HepG2 (cell line): ENCODE measurements around the gene MINDY2. TPM values are rescaled to one million over a fixed set of nuclear protein-coding genes. Genes with fewer than 3 reads are reported as not detected.

Experiments
- ATAC-seq: fragments of 200-7000 bp; cut with Tn5 transposase; 3 replicates; pipeline ENCODE4 v1.9.1; 2020; ENCODE audit warnings: mild to moderate bottlenecking, moderate library complexity
- BruUV-seq: library from RNA; stranded (reverse); fragments of 400-500 nt; replicated peaks from 2 replicates; lab custom pipeline; 2021; lab: Mats Ljungman, UMichigan
- CTCF ChIA-PET: fragments of 300-600 bp; formaldehyde crosslinking; extraction: SDS; loops from one replicate; lab custom pipeline; 2021; ENCODE audit warnings: low total read pairs, inconsistent platforms, low intra/inter-chr PET ratio; lab: Yijun Ruan, JAX
- POLR2A ChIA-PET: fragments of 350-600 bp; sonication (Branson Sonifier 250); formaldehyde crosslinking; loops from one replicate; lab custom pipeline; 2020; ENCODE audit warnings: antibody characterized with exemption, inconsistent platforms; lab: Yijun Ruan, JAX
- DNase-seq: peaks from one replicate; pipeline ENCODE4 v3.0.0-alpha.2; 2015; ENCODE audit warnings: low spot score
- FAIRE-seq: peaks from 3 replicates; lab custom pipeline; 2011; peaks lifted over from hg19 to GRCh38; lab: Jason Lieb, UNC
- H2AFZ ChIP-seq: one replicate; pipeline ENCODE4 v1.6.1; 2011; ENCODE audit warnings: low read length, inconsistent platforms
- H3K27ac ChIP-seq: fragments of 300-600 bp; 3 replicates; pipeline ENCODE4 v1.8.0; 2011; ENCODE audit warnings: mixed run types, mild to moderate bottlenecking, mixed read lengths, low read length, inconsistent platforms; ENCODE audit not compliant: insufficient read depth; ENCODE audit errors: extremely low read length
- H3K27me3 ChIP-seq, 2 experiments: fragments of 200-600 bp in 1 of 2; 2 replicates in 1 of 2; 3 replicates in 1 of 2; pipeline versions ENCODE4 v1.6.0 to v1.8.0; 2011; ENCODE audit warnings: low read length in 2 of 2, mild to moderate bottlenecking in 2 of 2, moderate library complexity in 2 of 2, inconsistent platforms in 1 of 2; ENCODE audit not compliant: insufficient read depth in 2 of 2, control insufficient read depth in 1 of 2
- H3K36me3 ChIP-seq, 2 experiments: fragments of 200-600 bp in 1 of 2; replicated peaks in 1 of 2; 2 replicates in 1 of 2; 3 replicates in 1 of 2; pipeline versions ENCODE4 v1.5.1 to v1.8.0; 2011; ENCODE audit warnings: low read length in 2 of 2, inconsistent platforms in 1 of 2; ENCODE audit not compliant: insufficient read depth in 2 of 2, control insufficient read depth in 1 of 2
- H3K4me1 ChIP-seq: 2 replicates; pipeline ENCODE4 v1.5.1; 2012; ENCODE audit warnings: low read length, inconsistent platforms; ENCODE audit not compliant: insufficient read depth
- H3K4me2 ChIP-seq: 2 replicates; pipeline ENCODE4 v1.6.0; 2011; ENCODE audit warnings: low read depth, low read length, inconsistent platforms
- H3K4me3 ChIP-seq, 3 experiments: fragments of 200-600 bp in 1 of 3; sonication (generic), shearing (Covaris generic) in 1 of 3; replicated peaks in 1 of 3; 2 replicates each; pipeline ENCODE4 v1.5.1; 2011 to 2016; ENCODE audit warnings: low read length in 3 of 3, inconsistent platforms in 2 of 3, low read depth in 2 of 3, mild to moderate bottlenecking in 2 of 3, control low read depth in 1 of 3, mixed read lengths in 1 of 3; ENCODE audit not compliant: insufficient read depth in 1 of 3
- H3K79me2 ChIP-seq: one replicate; pipeline ENCODE4 v1.6.1; 2011; ENCODE audit warnings: low read length, inconsistent platforms; ENCODE audit not compliant: insufficient read depth
- H3K9ac ChIP-seq: 2 replicates; pipeline ENCODE4 v1.6.0; 2011; ENCODE audit warnings: mild to moderate bottlenecking, low read depth, low read length, inconsistent platforms; ENCODE audit not compliant: insufficient read depth
- H3K9me3 ChIP-seq: 2 replicates; pipeline ENCODE4 v1.5.1; 2012; ENCODE audit warnings: mild to moderate bottlenecking, low read length
- H4K20me1 ChIP-seq: 2 replicates; pipeline ENCODE4 v1.6.0; 2011; ENCODE audit warnings: inconsistent platforms, mild to moderate bottlenecking, low read length, moderate library complexity; ENCODE audit not compliant: insufficient read depth
- ATF5 ChIP-seq: sonication (generic); formaldehyde crosslinking; IDR thresholded peaks from 2 replicates; pipeline ENCODE4 v1.4.0; 2020; ENCODE audit warnings: mild to moderate bottlenecking, low read depth, missing genetic modification reagents
- DNMT3B ChIP-seq: conservative IDR thresholded peaks from 2 replicates; pipeline ENCODE4 v1.6.1; 2016; ENCODE audit warnings: missing biosample characterization, control low read depth
- EED ChIP-seq: sonication (generic); formaldehyde crosslinking; IDR thresholded peaks from 2 replicates; pipeline ENCODE4 v1.5.0; 2020; ENCODE audit warnings: mild to moderate bottlenecking, missing genetic modification reagents
- FOXC1 ChIP-seq: sonication (generic); formaldehyde crosslinking; IDR thresholded peaks from 2 replicates; pipeline ENCODE4 v1.8.0; 2022; ENCODE audit warnings: mild to moderate bottlenecking, missing genetic modification reagents, borderline replicate concordance
- KLF11 ChIP-seq: IDR thresholded peaks from 2 replicates; pipeline ENCODE4 v1.6.1; 2016; ENCODE audit warnings: missing compliant biosample characterization
- NR1H2 ChIP-seq: sonication (generic); formaldehyde crosslinking; IDR thresholded peaks from 2 replicates; pipeline ENCODE4 v1.8.1; 2022; ENCODE audit warnings: low read depth, missing genetic modification reagents, borderline replicate concordance
- SIN3A ChIP-seq: IDR thresholded peaks from 2 replicates; pipeline ENCODE4 v1.6.1; 2011; ENCODE audit warnings: low read depth, mild to moderate bottlenecking, control low read depth, low read length, borderline replicate concordance
- SRSF4 ChIP-seq: fragments of 200-400 bp; formaldehyde crosslinking; IDR thresholded peaks from one replicate; pipeline ENCODE4 v1.6.1; 2018; ENCODE audit warnings: mild to moderate bottlenecking, low read depth, low read length, moderate library complexity; ENCODE audit not compliant: poor library complexity, severe bottlenecking
- TAF1 ChIP-seq: sonication (generic); formaldehyde crosslinking; IDR thresholded peaks from 2 replicates; pipeline ENCODE4 v1.4.0; 2020; ENCODE audit warnings: missing genetic modification reagents
- YY1 ChIP-seq: IDR thresholded peaks from 2 replicates; pipeline ENCODE4 v1.6.1; 2011; ENCODE audit warnings: low read length, low read depth, moderate library complexity, mild to moderate bottlenecking; ENCODE audit not compliant: insufficient read depth, insufficient replicate concordance
- ZNF276 ChIP-seq: sonication (generic); formaldehyde crosslinking; IDR thresholded peaks from 2 replicates; pipeline ENCODE4 v1.4.0; 2020; ENCODE audit warnings: mild to moderate bottlenecking, low read depth, missing genetic modification reagents
- WGBS: methylation state at CpG from one replicate; pipeline ENCODE4 v1.1.6; 2017; ENCODE audit warnings: low lambda C conversion rate; 5-methylcytosine and 5-hydroxymethylcytosine counted together
- in situ Hi-C: cut with HindIII; loops from 2 replicates; pipeline ENCODE4 v1.10.0; 2017; ENCODE audit warnings: low pct_unique_long_range_greater_than_20kb; ENCODE audit not compliant: extremely low pct_ligation_motif_present
- intact Hi-C: fragments of 100-400 bp; cut with micrococcal nuclease; formaldehyde crosslinking; loops from one replicate; pipeline ENCODE4 v1.10.0; 2022; ENCODE audit not compliant: unreplicated experiment
- polyA plus RNA-seq, 8 experiments: library from polyadenylated mRNA; depleted of rRNA in 3 of 8; stranded (reverse) in 7 of 8; unstranded in 1 of 8; fragments of >200 nt; fragmentation: Illumina TruSeq in 4 of 8; extraction: Trizol in 4 of 8; gene quantifications; 2 replicates each; pipeline versions ENCODE4 v1.2.1 to v1.2.3, GENCODE V29; 2011 to 2016; ENCODE audit warnings: low read depth in 4 of 8, missing spikeins in 1 of 8, mixed read lengths in 1 of 8; ENCODE audit not compliant: insufficient read depth in 1 of 8
- total RNA-seq, 5 experiments: library from RNA; depleted of rRNA; stranded (reverse); fragments of >200 nt; fragmentation: Illumina TruSeq; extraction: Trizol; gene quantifications; 2 replicates each; pipeline ENCODE4 v1.2.3, GENCODE V29; 2016; ENCODE audit warnings: low read depth in 1 of 5
- TF ChIP-seq, protein P1 (sequence below): sonication (generic); formaldehyde crosslinking; IDR thresholded peaks from 2 replicates; pipeline ENCODE4 v1.5.0; 2020; ENCODE audit warnings: mild to moderate bottlenecking, missing genetic modification reagents

Gene MINDY2
- total and polyA plus RNA-seq, 2 of the 13 experiments (the other 11 are each of a cell fraction or from before 2014, with no cell fraction given) = 7.2 to 12.6 TPM

DNA sequence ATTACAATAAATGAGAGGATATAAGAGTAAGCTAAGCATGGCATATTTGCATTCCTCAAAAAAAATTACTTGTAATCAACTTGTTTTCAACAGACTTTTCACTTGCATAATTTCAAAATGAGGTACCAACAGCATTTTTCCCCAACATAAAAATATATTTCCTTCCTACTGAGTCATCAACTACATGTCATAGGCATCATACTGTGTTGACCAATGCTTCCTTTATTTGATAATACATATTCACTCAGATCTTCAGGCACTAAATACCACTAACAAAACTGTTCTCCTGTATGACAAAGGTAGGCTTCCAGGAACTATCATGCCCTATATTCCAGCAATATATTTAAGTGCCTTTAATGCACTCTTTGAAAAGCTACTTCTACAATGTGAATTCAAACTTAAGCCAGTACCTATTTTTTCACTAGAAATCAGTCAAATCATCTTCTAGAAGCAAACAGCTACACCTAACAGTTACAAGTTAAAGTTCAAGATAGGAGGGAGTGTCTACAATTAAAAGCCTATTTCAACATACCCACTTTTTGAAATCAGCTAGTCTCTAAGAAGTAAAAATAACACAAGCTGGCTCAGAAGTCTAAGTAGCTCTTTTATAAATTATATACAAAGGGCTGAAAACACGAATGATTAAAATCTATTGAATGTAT is 32.9 kb upstream of the MINDY2 start (continued):
- TF ChIP-seq SIN3A (no peak), NR1H2 (CRISPR knock-in tag) (no peak), DNMT3B (CRISPR knock-in tag) (no peak), TAF1 (no peak), FOXC1 (no peak), ZNF276 (no peak)
- TF ChIP-seq, protein P1, sequence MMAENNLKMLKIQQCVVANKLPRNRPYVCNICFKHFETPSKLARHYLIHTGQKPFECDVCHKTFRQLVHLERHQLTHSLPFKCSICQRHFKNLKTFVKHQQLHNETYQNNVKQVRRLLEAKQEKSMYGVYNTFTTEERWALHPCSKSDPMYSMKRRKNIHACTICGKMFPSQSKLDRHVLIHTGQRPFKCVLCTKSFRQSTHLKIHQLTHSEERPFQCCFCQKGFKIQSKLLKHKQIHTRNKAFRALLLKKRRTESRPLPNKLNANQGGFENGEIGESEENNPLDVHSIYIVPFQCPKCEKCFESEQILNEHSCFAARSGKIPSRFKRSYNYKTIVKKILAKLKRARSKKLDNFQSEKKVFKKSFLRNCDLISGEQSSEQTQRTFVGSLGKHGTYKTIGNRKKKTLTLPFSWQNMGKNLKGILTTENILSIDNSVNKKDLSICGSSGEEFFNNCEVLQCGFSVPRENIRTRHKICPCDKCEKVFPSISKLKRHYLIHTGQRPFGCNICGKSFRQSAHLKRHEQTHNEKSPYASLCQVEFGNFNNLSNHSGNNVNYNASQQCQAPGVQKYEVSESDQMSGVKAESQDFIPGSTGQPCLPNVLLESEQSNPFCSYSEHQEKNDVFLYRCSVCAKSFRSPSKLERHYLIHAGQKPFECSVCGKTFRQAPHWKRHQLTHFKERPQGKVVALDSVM = no peak

DNA sequence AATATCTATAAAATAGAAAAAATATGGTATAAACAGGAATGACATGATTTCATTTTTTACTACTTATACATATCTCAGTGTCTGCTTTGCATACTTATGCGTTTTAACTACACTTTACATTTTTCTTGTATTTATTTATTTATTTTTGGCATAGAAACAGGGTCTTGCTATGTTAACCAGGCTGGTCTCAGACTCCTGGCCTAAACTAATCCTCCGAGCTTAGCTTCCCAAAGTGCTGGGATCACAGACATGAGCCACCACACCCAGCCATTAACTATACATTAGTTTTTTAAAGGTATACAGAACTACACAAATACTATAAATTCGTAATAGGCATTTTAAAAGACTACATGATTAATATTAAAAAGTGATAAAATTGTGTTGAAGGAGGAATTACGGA is 30.7 kb upstream of the MINDY2 start:
- CTCF ChIA-PET = no interaction called here
- in situ Hi-C loops = no loop called here

More for the DNA sequence above, 30.7 kb upstream of the MINDY2 start:
- no peak overlapping the region for H3K4me3 ChIP-seq
- no TSS peak for BruUV-seq
- POLR2A ChIA-PET = interaction anchor here (1.2 kb wide), 1 partner anchor 9 kb away, joined by 4 read pairs; the partner anchor contains the start of gene ADAM10
- H3K27me3 ChIP-seq = no peaks in the 10 kb centered on the region
- 94% methylated on average over 4 of the region's 4 CpGs for whole genome bisulfite sequencing
- no peak overlapping the region for H3K27ac ChIP-seq
- no peaks in the 10 kb centered on the region for H3K9me3 ChIP-seq
- TF ChIP-seq YY1 (no peak), SRSF4 (no peak), KLF11 (CRISPR knock-in tag) (no peak), EED (CRISPR knock-in tag) (no peak), ATF5 (no peak)
- peaks cover 25% of the 10 kb centered on the region for H4K20me1 ChIP-seq
- ATAC-seq = no peak
- no peaks in the 10 kb centered on the region for H3K36me3 ChIP-seq
- H3K79me2 ChIP-seq = peaks cover 95% of the 10 kb centered on the region
- DNase-seq = no peak
- H2AFZ ChIP-seq = no peak overlapping the region
- FAIRE-seq = no peak
- no peak overlapping the region for H3K9ac ChIP-seq
- intact Hi-C loops = loop anchor here (10.0 kb wide), 1 partner anchor 66 kb away; no protein-coding TSS in a partner anchor
- peaks cover 88% of the 10 kb centered on the region for H3K4me1 ChIP-seq
- H3K4me2 ChIP-seq = no peak overlapping the region
